SK-N-SH (cell line): ENCODE data around the gene TGM2. TPM values are rescaled to one million over a fixed set of nuclear protein-coding genes. Genes with fewer than 3 reads are reported as not detected.

Source experiments
- CTCF ChIA-PET: fragments of 300-600, 350-600 bp; formaldehyde crosslinking; extraction: SDS; loops from one replicate; lab custom pipeline; 2021; lab: Yijun Ruan, JAX
- POLR2A ChIA-PET: fragments of 350-600 bp; sonication (Branson Sonifier 250); formaldehyde crosslinking; extraction: SDS; loops from one replicate; lab custom pipeline; 2020; ENCODE audit warnings: antibody characterized with exemption, inconsistent platforms; lab: Yijun Ruan, JAX
- DNase-seq: peaks from one replicate; pipeline ENCODE4 v3.0.0; 2012
- H2AFZ ChIP-seq: fragments of 200-600 bp; sonication (generic); 2 replicates; pipeline ENCODE4 v1.8.1; 2016; ENCODE audit warnings: antibody characterized with exemption, mild to moderate bottlenecking, low read depth
- H3F3A ChIP-seq: fragments of 200-600 bp; sonication (generic); replicated peaks from 2 replicates; pipeline ENCODE3; 2016; ENCODE audit warnings: antibody characterized with exemption, mild to moderate bottlenecking; ENCODE audit not compliant: insufficient read depth
- H3K27ac ChIP-seq, 2 experiments: fragments of 200-500 bp in 1 of 2; fragments of 200-600 bp in 1 of 2; sonication (Bioruptor generic) in 1 of 2; sonication (generic), shearing (Covaris generic) in 1 of 2; 2 replicates each; pipeline versions ENCODE4 v1.5.1 to v1.6.1; 2014 to 2016; ENCODE audit warnings: low read depth in 2 of 2, inconsistent platforms in 1 of 2, low read length in 1 of 2, mild to moderate bottlenecking in 1 of 2, mixed read lengths in 1 of 2
- H3K27me3 ChIP-seq: fragments of 200-600 bp; sonication (generic), shearing (Covaris generic); 2 replicates; pipeline ENCODE4 v1.6.1; 2016; ENCODE audit warnings: mixed run types; ENCODE audit not compliant: insufficient read depth
- H3K36me3 ChIP-seq, 2 experiments: fragments of 200-500 bp in 1 of 2; fragments of 200-600 bp in 1 of 2; sonication (Bioruptor generic) in 1 of 2; sonication (generic) in 1 of 2; replicated peaks in 1 of 2; 2 replicates each; pipeline versions ENCODE3 to v1.5.1; 2014 to 2016; ENCODE audit warnings: low read length in 1 of 2, mild to moderate bottlenecking in 1 of 2; ENCODE audit not compliant: insufficient read depth in 2 of 2, control insufficient read depth in 1 of 2
- H3K4me1 ChIP-seq, 2 experiments: fragments of 200-500 bp in 1 of 2; fragments of 200-600 bp in 1 of 2; sonication (Bioruptor generic) in 1 of 2; sonication (generic), shearing (Covaris generic) in 1 of 2; 2 replicates each; pipeline versions ENCODE4 v1.5.1 to v1.6.1; 2014 to 2016; ENCODE audit warnings: low read depth in 1 of 2, low read length in 1 of 2, mixed run types in 1 of 2; ENCODE audit not compliant: insufficient read depth in 2 of 2, control insufficient read depth in 1 of 2
- H3K4me2 ChIP-seq: fragments of 200-600 bp; sonication (generic), shearing (Covaris generic); 2 replicates; pipeline ENCODE4 v1.6.1; 2017; ENCODE audit warnings: mixed run types
- H3K4me3 ChIP-seq, 2 experiments: fragments of 200-500 bp in 1 of 2; fragments of 200-600 bp in 1 of 2; sonication (Bioruptor generic) in 1 of 2; sonication (generic), shearing (Covaris generic) in 1 of 2; 2 replicates each; pipeline versions ENCODE4 v1.5.1 to v1.8.1; 2014 to 2016; ENCODE audit warnings: low read depth in 2 of 2, inconsistent platforms in 1 of 2, low read length in 1 of 2, mild to moderate bottlenecking in 1 of 2, mixed read lengths in 1 of 2, moderate library complexity in 1 of 2
- H3K79me2 ChIP-seq: fragments of 200-600 bp; sonication (generic); 2 replicates; pipeline ENCODE4 v1.8.1; 2017; ENCODE audit warnings: mild to moderate bottlenecking; ENCODE audit not compliant: insufficient read depth
- H3K9ac ChIP-seq: fragments of 200-600 bp; sonication (generic); 2 replicates; pipeline ENCODE4 v1.6.1; 2017; ENCODE audit warnings: mixed run types
- H3K9me2 ChIP-seq: fragments of 200-600 bp; sonication (generic); 2 replicates; pipeline ENCODE4 v1.6.1; 2017; ENCODE audit warnings: mixed run types
- H3K9me3 ChIP-seq: fragments of 200-600 bp; sonication (generic); 2 replicates; pipeline ENCODE4 v1.6.1; 2017; ENCODE audit warnings: mixed run types, mild to moderate bottlenecking, moderate library complexity
- H4K20me1 ChIP-seq: fragments of 200-600 bp; sonication (generic); 2 replicates; pipeline ENCODE4 v1.6.1; 2017; ENCODE audit warnings: mild to moderate bottlenecking, mixed run types; ENCODE audit not compliant: insufficient read depth
- CHD2 ChIP-seq: fragments of 150-350 bp; IDR thresholded peaks from 2 replicates; pipeline ENCODE4 v1.6.1; 2018; ENCODE audit warnings: low read length; ENCODE audit not compliant: partially characterized antibody
- CTCF ChIP-seq: fragments of 200-600 bp; sonication (generic); IDR thresholded peaks from 2 replicates; pipeline ENCODE4 v1.6.1; 2017; ENCODE audit warnings: antibody characterized with exemption, mild to moderate bottlenecking, moderate library complexity
- EZH2phosphoT487 ChIP-seq: fragments of 200-600 bp; sonication (generic); IDR thresholded peaks from 2 replicates; pipeline ENCODE4 v1.6.1; 2017; ENCODE audit warnings: low read depth, mixed run types, mild to moderate bottlenecking, antibody characterized with exemption, moderate library complexity, borderline replicate concordance
- FOXM1 ChIP-seq: IDR thresholded peaks from 2 replicates; pipeline ENCODE4 v1.4.0; 2012; ENCODE audit warnings: low read depth, mild to moderate bottlenecking
- GABPA ChIP-seq: IDR thresholded peaks from 2 replicates; pipeline ENCODE4 v1.4.0; 2012; ENCODE audit warnings: low read depth, mild to moderate bottlenecking
- IRF3 ChIP-seq: fragments of 150-350 bp; IDR thresholded peaks from 2 replicates; pipeline ENCODE4 v1.6.1; 2016; ENCODE audit warnings: mild to moderate bottlenecking, low read depth, low read length
- JUND ChIP-seq: IDR thresholded peaks from 2 replicates; pipeline ENCODE4 v1.4.0; 2012
- MAX ChIP-seq: IDR thresholded peaks from 2 replicates; pipeline ENCODE4 v1.4.0; 2012; ENCODE audit warnings: low read depth
- RAD21 ChIP-seq: IDR thresholded peaks from 2 replicates; pipeline ENCODE4 v1.6.1; 2012; ENCODE audit warnings: mild to moderate bottlenecking, low read length
- RXRA ChIP-seq: IDR thresholded peaks from 2 replicates; pipeline ENCODE4 v1.4.0; 2012; ENCODE audit warnings: low read depth, mild to moderate bottlenecking, borderline replicate concordance
- SIN3A ChIP-seq: IDR thresholded peaks from 2 replicates; pipeline ENCODE4 v1.6.1; 2012; ENCODE audit warnings: low read depth, mild to moderate bottlenecking, low read length, moderate library complexity, borderline replicate concordance
- YY1 ChIP-seq: IDR thresholded peaks from 2 replicates; pipeline ENCODE4 v1.4.0; 2012; ENCODE audit warnings: low read depth, mild to moderate bottlenecking
- WGBS: methylation state at CpG from one replicate; pipeline ENCODE4 v1.1.6; 2017; ENCODE audit warnings: low lambda C conversion rate; 5-methylcytosine and 5-hydroxymethylcytosine counted together
- polyA plus RNA-seq, 3 experiments: library from polyadenylated mRNA; depleted of rRNA; stranded (reverse); fragments of >200 nt; gene quantifications; 2 replicates each; pipeline ENCODE4 v1.2.3, GENCODE V29; 2012
- TF ChIP-seq, protein P1 (sequence below): IDR thresholded peaks from 2 replicates; pipeline ENCODE4 v1.4.0; 2012; ENCODE audit warnings: low read depth, borderline replicate concordance

TGM2 gene
- polyA plus RNA-seq, 1 of the 3 experiments (the other 2 are of a cell fraction): 676 TPM

DNA sequence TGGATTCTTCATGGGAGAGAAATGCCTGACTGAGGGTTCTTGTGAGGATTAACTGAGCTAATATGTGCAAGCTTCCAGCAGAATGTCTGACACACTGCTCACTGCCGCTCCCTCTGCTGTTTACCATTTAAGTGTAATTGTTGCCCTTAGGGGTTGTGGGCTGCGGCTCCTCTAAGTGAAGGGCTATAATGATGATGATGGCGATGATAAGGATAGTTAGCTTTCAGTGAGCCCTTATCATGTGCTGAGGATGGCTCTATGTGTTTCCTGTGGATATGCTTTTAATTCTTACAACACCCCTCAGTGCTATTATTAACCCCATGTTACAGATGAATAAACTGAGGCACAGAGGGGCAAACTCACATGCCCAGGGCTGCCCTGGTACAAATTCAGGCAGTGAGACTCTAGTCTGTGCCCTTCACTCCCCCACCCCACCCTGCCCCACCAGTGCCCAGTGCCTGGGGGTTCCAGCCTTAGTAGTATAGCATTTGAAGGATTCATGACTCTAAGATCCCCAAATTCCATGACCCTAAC is 33.4 kb downstream of the TGM2 start (continued):
- TF ChIP-seq IRF3 (no peak), GABPA (no peak), RAD21 (no peak; the same call in 1 of the 2 replicates), RXRA (no peak), CTCF (no peak)
- TF ChIP-seq, protein P1, sequence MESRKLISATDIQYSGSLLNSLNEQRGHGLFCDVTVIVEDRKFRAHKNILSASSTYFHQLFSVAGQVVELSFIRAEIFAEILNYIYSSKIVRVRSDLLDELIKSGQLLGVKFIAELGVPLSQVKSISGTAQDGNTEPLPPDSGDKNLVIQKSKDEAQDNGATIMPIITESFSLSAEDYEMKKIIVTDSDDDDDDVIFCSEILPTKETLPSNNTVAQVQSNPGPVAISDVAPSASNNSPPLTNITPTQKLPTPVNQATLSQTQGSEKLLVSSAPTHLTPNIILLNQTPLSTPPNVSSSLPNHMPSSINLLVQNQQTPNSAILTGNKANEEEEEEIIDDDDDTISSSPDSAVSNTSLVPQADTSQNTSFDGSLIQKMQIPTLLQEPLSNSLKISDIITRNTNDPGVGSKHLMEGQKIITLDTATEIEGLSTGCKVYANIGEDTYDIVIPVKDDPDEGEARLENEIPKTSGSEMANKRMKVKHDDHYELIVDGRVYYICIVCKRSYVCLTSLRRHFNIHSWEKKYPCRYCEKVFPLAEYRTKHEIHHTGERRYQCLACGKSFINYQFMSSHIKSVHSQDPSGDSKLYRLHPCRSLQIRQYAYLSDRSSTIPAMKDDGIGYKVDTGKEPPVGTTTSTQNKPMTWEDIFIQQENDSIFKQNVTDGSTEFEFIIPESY: no peak

DNA sequence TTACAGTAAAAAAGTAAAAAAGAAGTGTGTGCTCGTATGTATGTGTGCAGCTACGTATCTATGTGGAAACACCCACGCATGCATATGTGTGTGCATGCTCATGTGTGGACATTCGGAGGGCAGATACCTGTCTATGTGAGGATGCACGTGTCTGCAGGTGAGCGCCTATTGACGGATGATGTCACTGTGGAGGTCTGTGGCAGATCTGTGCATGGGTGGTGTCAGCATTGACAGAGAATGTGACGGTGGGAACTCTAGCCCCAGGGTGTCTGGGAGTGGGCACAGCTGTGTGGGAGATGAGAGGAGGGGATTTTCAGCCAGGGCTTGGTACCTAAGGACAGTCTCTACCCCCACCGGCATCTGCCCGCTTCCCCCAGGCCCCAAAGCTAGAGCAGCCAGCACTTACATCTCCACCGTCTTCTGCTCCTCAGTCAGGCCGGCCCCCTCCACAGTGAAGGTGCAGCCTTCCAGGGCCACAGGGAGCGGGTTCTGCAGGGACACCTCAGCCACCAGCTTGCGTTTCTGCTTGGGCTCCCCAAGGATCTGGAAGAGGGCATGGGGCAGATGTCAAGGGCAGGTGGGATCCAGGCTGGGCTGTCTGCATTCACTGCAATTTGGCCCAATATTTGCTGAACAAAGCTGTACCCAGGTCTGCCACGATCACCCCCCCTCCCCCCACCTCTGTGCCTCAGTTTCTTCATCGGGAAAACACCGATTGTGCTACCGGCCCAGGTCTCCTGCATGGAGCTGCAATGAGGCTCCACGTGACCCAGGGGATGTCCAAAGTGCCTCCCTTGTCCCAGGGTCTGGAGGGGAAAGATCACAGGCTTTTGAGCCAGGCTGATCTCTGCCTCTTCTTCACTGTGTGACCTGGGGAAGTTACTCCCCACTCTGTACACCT is 34.1 kb downstream of the TGM2 start:
- WGBS: 87% methylated on average over 15 of the region's 19 CpGs
- H3F3A ChIP-seq: peaks cover 70% of the 10 kb centered on the region
- no peaks in the 10 kb centered on the region for H3K9me3 ChIP-seq
- H3K4me1 ChIP-seq: peaks cover 35 to 52% of the 10 kb centered on the region in 2 experiments
- TF ChIP-seq SIN3A (no peak), FOXM1 (no peak), EZH2phosphoT487 (no peak), JUND (no peak), CHD2 (no peak), YY1 (no peak), MAX (no peak)
- TF ChIP-seq, all 33 proteins: peak for 0
- Histone ChIP-seq H3K9me2 (no peaks in the 10 kb centered on the region), H3K9ac (no peak overlapping the region), H3K27me3 (no peaks in the 10 kb centered on the region), H3K4me3 (no peak overlapping the region), H3K36me3 (peaks cover 17 to 44% of the 10 kb centered on the region in 2 experiments), H3K79me2 (no peaks in the 10 kb centered on the region), H2AFZ (no peak overlapping the region), H3K27ac (peak overlapping the region in 1 of 2 experiments; percentile 35; a peak in 2 of 4 replicates), H4K20me1 (no peaks in the 10 kb centered on the region), H3K4me2 (no peak overlapping the region)
- CTCF ChIA-PET: interaction anchor here (1.1 to 6.4 kb wide), 7 partner anchors 9 to 91 kb away, joined by 3 to 22 read pairs (median 7); no protein-coding TSS in a partner anchor
- no peak for DNase-seq
- POLR2A ChIA-PET: interaction anchor here (0.8 to 1.1 kb wide), 2 partner anchors 21 to 744 kb away, joined by 3 to 4 read pairs; no protein-coding TSS in a partner anchor
